OCI-LY1 (cell line): Measurements from ENCODE around the gene CCNL2.

ENCODE experiments used
- H2AFZ ChIP-seq: fragments of 200-600 bp; sonication (generic), shearing (Covaris generic); 2 replicates; pipeline ENCODE4 v1.6.0; 2014; ENCODE audit warnings: antibody characterized with exemption, mild to moderate bottlenecking, low read length
- H3F3A ChIP-seq: fragments of 200-600 bp; sonication (generic), shearing (Covaris generic); 2 replicates; pipeline ENCODE4 v1.6.0; 2014; ENCODE audit warnings: mild to moderate bottlenecking, antibody characterized with exemption, low read length, moderate library complexity; ENCODE audit not compliant: insufficient read depth
- H3K27ac ChIP-seq: fragments of 200-600 bp; sonication (generic); 2 replicates; pipeline ENCODE4 v1.5.1; 2014; ENCODE audit warnings: low read length, mixed run types, mild to moderate bottlenecking, low read depth; ENCODE audit not compliant: poor library complexity, severe bottlenecking
- H3K27me3 ChIP-seq: fragments of 200-600 bp; sonication (generic); 2 replicates; pipeline ENCODE4 v1.6.0; 2014; ENCODE audit warnings: antibody characterized with exemption, mild to moderate bottlenecking, low read length, moderate library complexity; ENCODE audit not compliant: insufficient read depth
- H3K36me3 ChIP-seq: fragments of 200-600 bp; sonication (generic); 2 replicates; pipeline ENCODE4 v1.6.1; 2014; ENCODE audit warnings: mild to moderate bottlenecking, antibody characterized with exemption, low read length, moderate library complexity, mixed read lengths; ENCODE audit not compliant: insufficient read depth
- H3K4me1 ChIP-seq: fragments of 200-600 bp; sonication (generic); 2 replicates; pipeline ENCODE4 v1.5.1; 2014; ENCODE audit warnings: mild to moderate bottlenecking, low read length, moderate library complexity; ENCODE audit not compliant: insufficient read depth, severe bottlenecking
- H3K4me2 ChIP-seq: fragments of 200-600 bp; sonication (generic), shearing (Covaris generic); 2 replicates; pipeline ENCODE4 v1.6.1; 2014; ENCODE audit warnings: low read length
- H3K4me3 ChIP-seq: fragments of 200-600 bp; sonication (generic); 2 replicates; pipeline ENCODE4 v1.5.1; 2014; ENCODE audit warnings: low read length, low read depth, mild to moderate bottlenecking, mixed read lengths; ENCODE audit not compliant: poor library complexity, severe bottlenecking
- H3K79me2 ChIP-seq: fragments of 200-600 bp; shearing (Covaris generic); 2 replicates; pipeline ENCODE4 v1.6.1; 2016; ENCODE audit warnings: mixed run types, low read length, mixed read lengths; ENCODE audit not compliant: insufficient read depth
- H3K9ac ChIP-seq: fragments of 200-600 bp; sonication (generic), shearing (Covaris generic); 2 replicates; pipeline ENCODE4 v1.6.1; 2014; ENCODE audit warnings: mild to moderate bottlenecking, low read length, mixed read lengths
- H3K9me2 ChIP-seq: fragments of 200-600 bp; sonication (generic), shearing (Covaris generic); 2 replicates; pipeline ENCODE4 v1.6.1; 2014; ENCODE audit warnings: low read depth, mild to moderate bottlenecking, low read length, mixed read lengths
- H3K9me3 ChIP-seq: fragments of 200-600 bp; shearing (Covaris generic); 2 replicates; pipeline ENCODE4 v1.6.1; 2014; ENCODE audit warnings: low read length, mixed read lengths
- H4K20me1 ChIP-seq: fragments of 200-600 bp; sonication (generic), shearing (Covaris generic); 2 replicates; pipeline ENCODE4 v1.6.0; 2016; ENCODE audit warnings: mild to moderate bottlenecking, low read length; ENCODE audit not compliant: insufficient read depth
- CTCF ChIP-seq: fragments of 200-600 bp; sonication (generic), shearing (Covaris generic); IDR thresholded peaks from 2 replicates; pipeline ENCODE4 v1.5.1; 2017; ENCODE audit warnings: mild to moderate bottlenecking, antibody characterized with exemption, low read length, moderate library complexity, mixed read lengths
- EZH2 ChIP-seq: fragments of 200-600 bp; sonication (generic), shearing (Covaris generic); IDR thresholded peaks from 2 replicates; pipeline ENCODE4 v1.8.0; 2017; ENCODE audit warnings: borderline replicate concordance, mixed run types, mild to moderate bottlenecking, antibody characterized with exemption, low read length, moderate library complexity, mixed read lengths

CCNL2 gene

GRCh38 chr1:1366699-1367066, 32.5 kb downstream of the CCNL2 start:
- Histone ChIP-seq H2AFZ (no peak overlapping the region), H3F3A (no peaks in the 10 kb centered on the region), H3K4me1 (peaks cover 2% of the 10 kb centered on the region), H3K79me2 (no peaks in the 10 kb centered on the region), H3K4me3 (no peak overlapping the region), H3K4me2 (no peak overlapping the region), H3K9me3 (peaks cover 3% of the 10 kb centered on the region), H3K9ac (no peak overlapping the region), H3K9me2 (no peaks in the 10 kb centered on the region), H3K27me3 (no peaks in the 10 kb centered on the region), H3K27ac (no peak overlapping the region), H3K36me3 (peaks cover 4% of the 10 kb centered on the region; the same call in 1 of the 2 replicates), H4K20me1 (no peaks in the 10 kb centered on the region)
- TF ChIP-seq EZH2 (no peak), CTCF (no peak)

DNA sequence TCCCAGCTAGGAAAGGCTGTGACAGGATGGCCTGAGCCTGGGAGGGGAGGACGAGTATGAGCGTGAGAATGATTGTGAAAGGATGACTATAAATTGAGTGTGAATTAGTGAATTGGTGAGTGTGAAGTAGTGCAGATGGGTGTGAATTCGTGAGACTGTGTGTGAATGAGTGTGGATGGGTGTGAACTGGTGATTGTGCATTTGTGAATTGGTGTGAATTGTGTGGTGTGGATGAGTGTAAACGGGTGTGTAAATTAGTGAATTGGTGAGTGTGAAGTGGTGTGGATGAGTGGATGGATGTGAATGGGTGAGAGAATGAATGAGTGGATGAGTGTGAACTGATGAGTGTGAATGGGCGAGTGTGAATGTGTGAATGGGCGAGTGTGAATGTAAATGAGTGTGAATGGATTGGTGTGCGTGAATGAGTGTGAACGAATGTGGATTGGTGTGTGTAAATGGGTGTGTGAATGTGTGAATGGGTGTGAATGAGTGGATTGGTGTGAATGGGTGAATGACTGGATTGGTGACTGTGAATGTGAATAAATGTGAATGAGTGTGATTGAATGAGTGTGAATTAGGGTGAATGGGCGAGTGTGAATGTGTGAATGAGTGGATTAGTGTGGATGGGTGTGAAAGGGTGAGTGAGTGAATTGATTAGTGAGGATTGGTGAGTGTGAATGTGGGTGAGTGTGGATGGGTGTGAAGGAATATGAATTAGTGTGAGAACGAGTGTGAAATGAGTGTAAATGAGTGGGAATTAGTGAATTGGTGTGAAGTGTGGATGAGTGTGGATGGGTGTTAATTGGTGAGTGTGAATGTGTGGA, 33.0 kb downstream of the CCNL2 start:
- Histone ChIP-seq H3K4me2 (no peak overlapping the region), H3K36me3 (no peaks in the 10 kb centered on the region), H3K9me2 (no peaks in the 10 kb centered on the region), H3F3A (no peaks in the 10 kb centered on the region), H3K4me1 (no peaks in the 10 kb centered on the region), H3K9me3 (peaks cover 3% of the 10 kb centered on the region), H3K9ac (no peak overlapping the region), H3K27ac (no peak overlapping the region), H3K4me3 (no peak overlapping the region), H3K79me2 (no peaks in the 10 kb centered on the region), H3K27me3 (no peaks in the 10 kb centered on the region; the same call in 1 of the 2 replicates), H2AFZ (no peak overlapping the region), H4K20me1 (no peaks in the 10 kb centered on the region)
- TF ChIP-seq EZH2: no peak
- TF ChIP-seq CTCF: no peak

- H2AFZ ChIP-seq: no peak overlapping the region
- H3K4me3 ChIP-seq: no peak overlapping the region
- H3K27me3 ChIP-seq: no peaks in the 10 kb centered on the region; the same call in 1 of the 2 replicates
- H3K9ac ChIP-seq: no peak overlapping the region
- no peaks in the 10 kb centered on the region for H3K36me3 ChIP-seq
- no peaks in the 10 kb centered on the region for H3F3A ChIP-seq
- no peaks in the 10 kb centered on the region for H3K79me2 ChIP-seq
- H3K4me1 ChIP-seq: no peaks in the 10 kb centered on the region
- no peak overlapping the region for H3K27ac ChIP-seq
- peaks cover 3% of the 10 kb centered on the region for H3K9me3 ChIP-seq
- H3K9me2 ChIP-seq: no peaks in the 10 kb centered on the region
- H3K4me2 ChIP-seq: no peak overlapping the region
- H4K20me1 ChIP-seq: no peaks in the 10 kb centered on the region
- TF ChIP-seq EZH2: no peak
Measured at GRCh38 chr1:1364266-1364665, 34.9 kb downstream of the CCNL2 start.
